Stimulated activated memory B cell treated with anti-CD40 and anti-IgM and Interleukin-4, amounts not matched to agents 10 μg/mL and 1 μg/mL and 100 μg/mL, for 72 hours (primary cell): ENCODE measurements around the gene GRIP2.

Experiments
- ATAC-seq: fragments of 150-1000 bp; cut with Tn5 transposase; 2 replicates; pipeline ENCODE4 v1.10.0; 2021
- H3K27ac Mint-ChIP-seq: one replicate; pipeline ENCODE4 v1.8.0; 2022; ENCODE audit warnings: mild to moderate bottlenecking, mixed read lengths
- H3K27me3 Mint-ChIP-seq: one replicate; pipeline ENCODE4 v1.8.0; 2022; ENCODE audit warnings: mixed read lengths
- H3K36me3 Mint-ChIP-seq: one replicate; pipeline ENCODE4 v1.8.0; 2022; ENCODE audit warnings: mixed read lengths
- H3K4me1 Mint-ChIP-seq: one replicate; pipeline ENCODE4 v1.8.0; 2022; ENCODE audit warnings: mixed read lengths
- H3K4me3 Mint-ChIP-seq: one replicate; pipeline ENCODE4 v1.8.0; 2022; ENCODE audit warnings: mild to moderate bottlenecking, moderate library complexity, mixed read lengths
- H3K9me3 Mint-ChIP-seq: one replicate; pipeline ENCODE4 v1.8.0; 2022; ENCODE audit warnings: mixed read lengths

GRIP2 gene

GRCh38 chr3:14459787-14460186 is 80.4 kb downstream of the GRIP2 start:
- Mint-ChIP-seq H3K27me3 (no peaks in the 10 kb centered on the region), H3K36me3 (peaks cover 58% of the 10 kb centered on the region), H3K27ac (peak overlapping the region; percentile 13), H3K4me3 (no peak overlapping the region), H3K4me1 (peaks cover 12% of the 10 kb centered on the region), H3K9me3 (no peaks in the 10 kb centered on the region)
- ATAC-seq: no peak

DNA sequence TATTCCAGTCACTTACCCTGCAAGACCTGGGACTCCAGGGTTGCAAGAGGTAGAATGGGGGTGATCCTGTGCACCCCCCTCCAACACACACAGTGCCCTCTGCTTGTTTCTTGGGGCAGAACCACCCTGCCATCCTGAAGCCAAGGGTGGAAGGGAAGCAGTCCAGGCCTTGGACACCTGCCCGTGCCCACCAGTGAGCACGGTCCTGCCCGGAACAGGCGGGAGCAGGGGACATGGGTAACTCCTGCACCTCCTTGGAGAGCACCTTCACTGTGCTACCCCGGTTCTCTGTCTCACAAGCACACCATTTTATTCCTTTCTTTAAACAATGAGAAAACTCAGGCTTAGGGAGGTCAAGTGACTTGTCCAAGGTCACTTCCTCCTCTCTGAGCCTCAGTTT is 80.8 kb downstream of the GRIP2 start:
- no peak overlapping the region for H3K4me3 Mint-ChIP-seq

DNA sequence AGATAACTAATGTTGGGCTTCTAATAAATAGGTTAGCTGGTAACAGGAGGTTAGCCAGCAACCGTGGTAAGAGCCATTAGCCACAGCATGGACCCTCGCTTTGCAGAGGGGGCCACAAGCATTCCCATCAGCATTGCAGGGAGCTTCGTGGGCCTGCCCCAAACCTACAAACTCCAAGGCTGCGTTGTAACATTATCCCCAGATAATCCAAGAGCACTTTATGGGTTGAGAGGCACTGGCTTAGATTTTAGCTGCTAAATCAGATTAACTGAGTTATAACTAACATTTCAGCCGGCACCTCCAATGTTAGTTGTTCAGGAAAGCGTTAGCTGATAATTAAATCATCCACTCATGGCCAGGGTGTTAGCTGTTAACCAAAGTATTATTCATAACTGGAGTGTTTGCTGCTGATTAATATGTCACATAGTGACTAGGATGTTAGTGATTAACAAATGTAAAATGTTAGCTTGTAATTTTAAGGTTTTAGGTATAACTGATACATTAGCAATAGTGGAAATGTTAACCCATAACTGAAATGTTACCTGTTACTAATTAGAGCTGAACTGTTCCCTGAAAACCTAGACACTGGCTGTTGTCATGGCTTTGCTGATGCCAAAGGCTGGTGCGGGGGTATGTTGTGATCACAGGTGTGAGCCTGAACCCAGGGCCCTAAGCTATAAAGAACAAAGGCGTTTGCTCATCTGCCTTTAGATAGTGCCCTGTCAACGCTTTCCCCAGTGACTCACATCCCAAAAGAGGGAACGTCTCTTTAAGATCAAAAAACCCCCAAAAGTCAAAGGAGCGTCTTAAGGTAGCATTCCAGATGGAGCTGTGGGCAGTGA is 81.5 kb downstream of the GRIP2 start:
- Mint-ChIP-seq H3K36me3 (peaks cover 61% of the 10 kb centered on the region), H3K27ac (no peak overlapping the region), H3K4me3 (no peak overlapping the region), H3K9me3 (no peaks in the 10 kb centered on the region), H3K4me1 (peaks cover 18% of the 10 kb centered on the region), H3K27me3 (no peaks in the 10 kb centered on the region)
- no peak for ATAC-seq

More for the DNA sequence above, 80.8 kb downstream of the GRIP2 start:
- H3K27ac Mint-ChIP-seq: no peak overlapping the region
- ATAC-seq: no peak
- H3K9me3 Mint-ChIP-seq: no peaks in the 10 kb centered on the region
- H3K36me3 Mint-ChIP-seq: peaks cover 57% of the 10 kb centered on the region
- peaks cover 12% of the 10 kb centered on the region for H3K4me1 Mint-ChIP-seq
- no peaks in the 10 kb centered on the region for H3K27me3 Mint-ChIP-seq

DNA sequence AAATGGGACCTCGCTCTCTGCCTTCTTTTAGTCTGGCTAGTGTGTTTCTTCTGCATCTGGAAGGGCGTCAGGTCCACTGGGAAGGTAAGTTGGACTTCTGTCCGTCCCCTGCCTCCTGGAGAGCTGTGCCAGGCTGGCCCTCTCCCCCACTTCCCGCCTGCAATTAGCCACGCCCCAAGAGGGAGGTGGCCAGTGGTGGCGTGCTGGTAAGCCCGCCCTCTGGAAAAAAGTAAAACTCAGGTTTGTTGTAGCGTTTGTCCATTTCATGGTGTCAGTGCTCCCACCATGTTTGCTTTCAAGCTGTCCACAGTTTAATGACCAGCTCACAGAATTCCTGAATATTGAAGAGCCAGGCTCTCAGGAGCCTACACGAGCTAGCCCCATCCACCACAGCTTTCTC is 82.1 kb downstream of the GRIP2 start:
- Mint-ChIP-seq H3K4me1 (peaks cover 25% of the 10 kb centered on the region), H3K27ac (no peak overlapping the region), H3K27me3 (no peaks in the 10 kb centered on the region), H3K9me3 (no peaks in the 10 kb centered on the region), H3K36me3 (peaks cover 57% of the 10 kb centered on the region), H3K4me3 (no peak overlapping the region)
- no peak for ATAC-seq

GRCh38 chr3:14457481-14457880 is 82.7 kb downstream of the GRIP2 start:
- H3K27ac Mint-ChIP-seq: no peak overlapping the region
- no peaks in the 10 kb centered on the region for H3K9me3 Mint-ChIP-seq
- no peak for ATAC-seq
- peaks cover 55% of the 10 kb centered on the region for H3K36me3 Mint-ChIP-seq
- H3K4me1 Mint-ChIP-seq: peaks cover 30% of the 10 kb centered on the region
- H3K27me3 Mint-ChIP-seq: no peaks in the 10 kb centered on the region
- no peak overlapping the region for H3K4me3 Mint-ChIP-seq

DNA sequence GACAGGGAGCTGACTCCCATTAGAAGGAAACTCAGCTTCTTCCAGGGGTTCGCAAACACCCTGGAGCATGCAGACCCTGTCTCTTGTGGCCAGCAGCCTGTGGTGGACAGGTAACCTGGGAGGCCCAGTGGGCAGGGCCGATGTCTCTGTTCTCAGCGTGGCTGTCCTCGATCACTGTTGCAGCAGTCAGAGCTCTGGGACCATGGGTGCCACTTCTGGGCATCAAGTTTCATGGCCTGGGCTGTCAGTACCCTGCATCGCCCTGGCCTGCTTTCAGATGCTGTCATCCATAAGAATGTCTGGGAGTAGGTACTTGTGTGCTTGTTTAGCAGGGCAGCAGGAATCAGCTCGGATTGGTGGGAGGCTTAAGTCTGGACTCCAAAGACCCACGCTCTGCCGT is 83.3 kb downstream of the GRIP2 start:
- Mint-ChIP-seq H3K36me3 (peaks cover 55% of the 10 kb centered on the region), H3K4me3 (no peak overlapping the region), H3K4me1 (peaks cover 34% of the 10 kb centered on the region), H3K9me3 (no peaks in the 10 kb centered on the region), H3K27me3 (no peaks in the 10 kb centered on the region), H3K27ac (no peak overlapping the region)
- no peak for ATAC-seq

DNA sequence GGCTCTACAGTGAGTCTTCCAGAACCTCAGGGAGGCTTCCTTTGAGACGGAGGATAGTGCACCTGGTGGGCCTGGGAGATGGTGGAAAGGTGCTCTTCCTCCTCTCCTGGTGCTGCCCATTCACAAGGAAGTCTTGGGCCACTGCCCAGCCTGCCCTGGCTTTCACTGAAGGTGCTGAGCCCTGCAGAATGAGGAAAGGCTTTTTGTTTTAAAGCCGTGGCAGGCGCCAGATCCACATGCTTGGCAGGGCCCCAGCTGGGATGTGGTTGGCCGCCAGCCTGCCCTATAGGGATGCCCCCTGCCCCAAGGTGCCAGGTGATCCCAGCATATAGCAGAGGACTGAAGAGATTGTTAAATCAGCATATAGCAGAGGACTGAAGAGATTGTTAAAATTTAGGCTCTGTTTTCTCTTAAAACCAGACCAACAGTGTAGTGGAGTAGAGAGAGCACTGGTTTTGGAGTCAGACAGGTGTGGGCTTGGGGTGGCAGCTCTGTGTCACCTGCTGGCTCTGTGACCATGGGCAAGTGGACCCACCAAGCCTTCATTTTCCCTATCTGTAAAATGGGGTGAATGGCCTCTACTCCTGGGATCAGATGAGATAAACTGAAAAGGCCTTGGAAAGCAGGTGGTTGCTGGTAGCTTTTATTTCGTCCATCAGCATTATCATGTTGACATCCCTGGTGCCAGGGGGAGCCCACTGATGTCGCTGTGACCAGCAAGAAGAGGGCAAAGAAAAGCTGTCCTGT is 84.4 kb downstream of the GRIP2 start:
- no peaks in the 10 kb centered on the region for H3K9me3 Mint-ChIP-seq
- H3K27me3 Mint-ChIP-seq: no peaks in the 10 kb centered on the region
- H3K4me1 Mint-ChIP-seq: peaks cover 36% of the 10 kb centered on the region
- ATAC-seq: no peak
- peak overlapping the region; percentile 86 for H3K27ac Mint-ChIP-seq
- H3K36me3 Mint-ChIP-seq: peaks cover 62% of the 10 kb centered on the region
- H3K4me3 Mint-ChIP-seq: no peak overlapping the region

GRCh38 chr3:14454639-14455310 is 85.4 kb downstream of the GRIP2 start:
- Mint-ChIP-seq H3K27me3 (no peaks in the 10 kb centered on the region), H3K27ac (peak overlapping the region; percentile 86), H3K4me1 (peaks cover 31% of the 10 kb centered on the region), H3K4me3 (no peak overlapping the region), H3K9me3 (no peaks in the 10 kb centered on the region), H3K36me3 (peaks cover 60% of the 10 kb centered on the region)
- ATAC-seq: no peak

DNA sequence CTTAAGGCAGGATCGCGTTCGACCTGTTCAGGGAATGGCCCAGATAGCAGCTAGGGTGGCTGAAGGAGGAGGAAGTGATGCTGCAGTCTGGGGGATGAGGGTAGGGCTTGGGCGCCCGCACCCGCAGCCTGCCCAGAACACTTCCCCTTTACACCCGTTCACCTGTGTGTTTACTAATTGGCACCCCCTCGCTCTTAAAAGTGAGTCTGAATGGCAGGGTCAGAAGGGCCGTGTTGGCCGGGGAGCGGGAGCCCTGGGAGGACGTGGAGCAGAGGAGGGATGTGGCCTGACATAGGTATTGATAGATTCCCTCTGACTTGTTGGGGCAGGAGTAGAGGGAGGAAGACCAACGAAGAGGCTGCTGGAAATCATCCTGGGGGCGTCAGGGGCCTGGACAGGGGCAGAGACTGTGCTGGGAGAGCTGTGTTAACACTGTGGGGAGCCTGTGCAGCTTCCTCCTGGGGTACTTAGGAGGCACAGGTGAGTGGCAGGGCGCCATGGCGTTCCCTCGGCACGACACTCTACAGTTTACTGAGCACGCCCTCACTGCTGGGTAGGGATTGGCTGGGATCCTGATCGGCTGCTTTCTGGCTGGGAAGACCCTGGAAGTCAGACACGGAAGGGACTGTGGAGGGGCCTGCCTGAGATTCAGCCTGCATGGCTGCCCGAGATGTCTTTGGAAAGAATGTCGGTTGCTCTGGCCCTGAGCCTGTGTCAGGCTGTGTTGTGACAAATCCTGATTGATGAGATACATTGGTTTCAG is 86.1 kb downstream of the GRIP2 start:
- H3K27me3 Mint-ChIP-seq: no peaks in the 10 kb centered on the region
- H3K4me3 Mint-ChIP-seq: peak overlapping the region; percentile 4
- H3K27ac Mint-ChIP-seq: peak overlapping the region; percentile 86
- H3K4me1 Mint-ChIP-seq: peaks cover 34% of the 10 kb centered on the region
- H3K9me3 Mint-ChIP-seq: no peaks in the 10 kb centered on the region
- peak; percentile 98 for ATAC-seq
- peaks cover 61% of the 10 kb centered on the region for H3K36me3 Mint-ChIP-seq

- ATAC-seq: peak; percentile 52
- Mint-ChIP-seq H3K27me3 (no peaks in the 10 kb centered on the region), H3K27ac (peak overlapping the region; percentile 86), H3K4me1 (peaks cover 43% of the 10 kb centered on the region), H3K36me3 (peaks cover 66% of the 10 kb centered on the region), H3K9me3 (no peaks in the 10 kb centered on the region), H3K4me3 (peak overlapping the region; percentile 4)
These were observed 87.1 kb downstream of the GRIP2 start for GRCh38 chr3:14452740-14453710.

GRCh38 chr3:14451844-14452739 is 88.0 kb downstream of the GRIP2 start:
- no peaks in the 10 kb centered on the region for H3K27me3 Mint-ChIP-seq
- peak overlapping the region; percentile 86 for H3K27ac Mint-ChIP-seq
- peaks cover 71% of the 10 kb centered on the region for H3K36me3 Mint-ChIP-seq
- no peak for ATAC-seq
- H3K4me3 Mint-ChIP-seq: no peak overlapping the region
- peaks cover 2% of the 10 kb centered on the region for H3K9me3 Mint-ChIP-seq
- peaks cover 43% of the 10 kb centered on the region for H3K4me1 Mint-ChIP-seq

- ATAC-seq: no peak
- H3K4me1 Mint-ChIP-seq: peaks cover 43% of the 10 kb centered on the region
- peaks cover 82% of the 10 kb centered on the region for H3K36me3 Mint-ChIP-seq
- peaks cover 6% of the 10 kb centered on the region for H3K9me3 Mint-ChIP-seq
- peak overlapping the region; percentile 86 for H3K27ac Mint-ChIP-seq
- no peaks in the 10 kb centered on the region for H3K27me3 Mint-ChIP-seq
- H3K4me3 Mint-ChIP-seq: no peak overlapping the region
These were observed 89.1 kb downstream of the GRIP2 start for GRCh38 chr3:14450922-14451606.

DNA sequence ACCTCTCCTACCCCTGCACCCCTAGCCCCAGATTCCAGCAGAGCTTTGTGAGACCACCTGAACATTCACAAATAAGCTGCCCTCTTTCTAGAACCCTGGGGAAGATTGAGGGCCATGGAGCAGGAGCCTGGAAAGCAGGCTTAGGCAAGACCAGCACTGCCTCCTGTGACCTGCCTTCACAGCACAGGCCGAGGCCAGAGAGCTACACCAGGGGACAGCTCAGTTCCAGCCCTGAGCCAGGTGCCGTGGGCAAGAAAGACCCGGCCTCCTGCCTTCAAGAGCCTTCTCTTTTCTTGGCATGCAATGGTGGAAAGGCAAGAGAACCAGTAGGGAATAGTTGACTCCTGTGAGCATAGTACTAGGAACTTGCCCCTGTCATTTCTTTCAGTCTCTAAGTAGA is 89.6 kb downstream of the GRIP2 start:
- no peak for ATAC-seq
- Mint-ChIP-seq H3K4me3 (no peak overlapping the region), H3K4me1 (peaks cover 43% of the 10 kb centered on the region), H3K27ac (peak overlapping the region; percentile 86), H3K36me3 (peaks cover 83% of the 10 kb centered on the region), H3K9me3 (peaks cover 6% of the 10 kb centered on the region), H3K27me3 (no peaks in the 10 kb centered on the region)
